Activated T-cell treated with anti-CD3 and anti-CD28 coated beads for 48 hours (primary cell): ENCODE measurements around the gene TNFAIP3.
A peak's percentile ranks its signal among the peaks of the same experiment; 100 is the strongest.

ENCODE experiments used
- DNase-seq: peaks from one replicate; pipeline ENCODE4 v3.0.0-alpha.2; 2020; ENCODE audit warnings: low read depth

Gene TNFAIP3

DNA sequence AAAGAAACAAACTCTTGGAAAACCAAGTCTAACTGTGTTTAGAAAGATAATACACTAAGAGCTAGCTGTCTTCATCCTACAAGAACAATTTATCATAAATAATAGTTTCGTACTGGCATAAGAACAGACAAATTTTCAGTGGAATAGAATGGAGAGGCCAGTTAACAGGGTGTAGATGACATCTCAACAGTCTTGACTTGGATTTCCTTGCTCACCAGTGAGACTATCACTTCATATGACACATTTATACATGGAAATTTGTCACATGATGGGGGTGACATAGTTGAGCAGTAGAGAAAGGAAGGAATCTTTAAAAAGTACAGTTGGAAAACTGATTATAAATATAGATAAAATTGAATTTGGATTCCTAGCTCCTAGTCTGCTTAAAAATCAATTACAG, 35.6 kb downstream of the TNFAIP3 start:
- DNase-seq: no peak

DNA sequence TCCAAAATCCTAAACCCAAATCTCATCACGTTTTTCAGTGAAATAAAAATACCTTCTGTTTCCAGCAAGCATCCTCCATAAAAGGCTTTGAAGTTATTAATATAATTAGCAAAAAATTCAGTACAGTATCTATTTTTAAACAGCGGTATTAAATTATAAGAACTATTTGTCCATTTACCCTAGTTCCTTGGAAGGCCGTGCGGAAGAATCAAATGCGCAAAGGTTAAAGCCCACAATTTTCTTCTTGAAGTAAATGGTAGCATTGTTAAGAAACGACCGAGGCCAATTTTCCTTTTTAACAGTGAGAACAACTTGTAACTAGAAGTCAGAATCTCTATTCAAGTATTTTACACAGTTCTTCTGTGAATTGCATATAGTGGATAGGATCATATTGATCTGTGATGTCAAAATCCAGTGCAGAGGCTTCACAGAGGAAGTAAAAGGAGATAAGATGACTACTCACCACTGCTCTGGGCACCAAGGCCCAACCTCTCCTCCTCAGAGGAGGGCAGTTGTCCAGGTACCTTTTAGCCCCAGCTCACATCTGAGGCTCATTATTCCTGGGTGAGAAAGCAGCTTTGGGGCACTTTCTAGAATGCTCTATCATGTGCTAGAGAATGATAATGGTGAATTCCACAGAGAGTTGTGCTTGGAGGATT, 36.3 kb downstream of the TNFAIP3 start:
- no peak for DNase-seq

DNA sequence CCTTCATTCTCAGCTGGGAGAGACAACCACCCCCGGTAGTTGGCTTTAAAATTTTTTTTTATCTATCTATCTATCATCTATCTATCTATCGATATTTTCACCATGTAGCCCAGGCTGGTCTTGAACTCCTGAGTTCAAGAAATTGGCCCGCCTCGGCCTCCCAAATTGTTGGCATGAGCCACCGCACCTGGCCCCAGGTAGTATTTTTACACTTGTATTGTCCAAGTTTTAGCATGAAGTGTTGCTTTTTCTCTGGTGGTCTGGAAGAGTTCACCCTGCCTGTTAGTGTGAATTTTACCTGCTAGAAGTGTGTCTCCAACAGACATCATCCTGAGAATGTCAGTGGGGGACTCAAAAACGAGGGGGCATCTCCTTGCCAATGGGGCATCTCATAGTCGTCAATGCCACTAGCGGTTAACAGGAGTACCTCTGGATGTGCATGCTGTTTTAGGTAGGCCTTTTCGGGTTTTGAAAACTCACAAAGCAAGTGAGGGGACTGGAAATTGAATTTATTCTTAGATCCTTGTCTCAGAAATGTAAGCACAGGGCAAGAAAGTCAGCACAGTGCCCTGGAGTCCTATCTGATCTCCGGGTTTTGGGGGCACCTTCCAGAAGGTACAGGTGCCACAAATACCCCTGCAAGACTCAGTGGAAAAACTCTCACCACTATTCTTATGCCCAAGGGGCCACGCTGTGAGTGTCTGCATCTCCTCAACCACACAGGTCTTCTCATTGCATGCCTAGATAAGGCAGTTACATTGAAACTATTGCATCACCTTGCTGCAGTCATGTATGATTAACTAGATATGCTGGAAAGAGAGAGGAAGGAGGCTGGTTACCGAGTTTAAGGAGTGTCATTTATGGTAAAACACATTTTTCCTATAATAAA, 37.1 kb downstream of the TNFAIP3 start:
- peak; percentile 46 for DNase-seq

DNA sequence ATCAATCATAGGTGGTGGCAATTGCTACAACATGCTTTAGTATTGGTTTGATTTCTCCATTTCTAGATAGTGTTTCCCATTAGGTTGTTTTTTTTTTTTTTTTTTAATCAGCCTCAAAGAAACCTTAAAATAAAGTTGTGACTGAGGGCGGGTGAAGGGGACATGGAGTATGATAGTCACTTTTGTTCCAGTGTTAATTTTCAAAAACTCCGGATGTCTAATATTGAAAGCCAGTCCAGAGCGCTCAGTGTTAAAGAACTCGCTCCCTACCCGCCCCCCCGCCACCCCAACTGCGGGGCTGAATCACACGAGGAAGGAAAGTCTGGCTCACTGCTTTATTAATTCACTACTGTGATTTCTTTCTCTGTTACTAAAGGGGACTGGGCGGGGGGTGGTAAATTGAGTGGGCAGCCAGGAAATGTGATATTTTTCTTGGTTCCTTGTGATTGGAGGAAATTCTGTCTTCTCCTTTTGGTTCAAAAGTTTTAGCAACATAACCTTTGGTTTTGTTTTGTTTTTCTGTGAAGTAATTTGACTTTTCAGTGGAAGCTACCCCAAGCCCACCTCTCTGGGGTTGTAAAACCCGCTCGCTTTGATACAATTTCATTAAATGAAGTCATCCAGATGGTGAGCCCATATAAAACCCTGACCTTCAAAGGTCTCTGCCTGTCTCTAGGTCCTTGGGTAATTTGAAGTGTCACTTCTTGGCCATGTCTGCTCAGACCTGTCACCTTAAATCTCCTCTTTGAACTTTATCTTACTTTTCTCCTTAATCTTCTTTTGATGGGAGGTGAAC, 38.0 kb downstream of the TNFAIP3 start:
- DNase-seq: peak; percentile 80

DNA sequence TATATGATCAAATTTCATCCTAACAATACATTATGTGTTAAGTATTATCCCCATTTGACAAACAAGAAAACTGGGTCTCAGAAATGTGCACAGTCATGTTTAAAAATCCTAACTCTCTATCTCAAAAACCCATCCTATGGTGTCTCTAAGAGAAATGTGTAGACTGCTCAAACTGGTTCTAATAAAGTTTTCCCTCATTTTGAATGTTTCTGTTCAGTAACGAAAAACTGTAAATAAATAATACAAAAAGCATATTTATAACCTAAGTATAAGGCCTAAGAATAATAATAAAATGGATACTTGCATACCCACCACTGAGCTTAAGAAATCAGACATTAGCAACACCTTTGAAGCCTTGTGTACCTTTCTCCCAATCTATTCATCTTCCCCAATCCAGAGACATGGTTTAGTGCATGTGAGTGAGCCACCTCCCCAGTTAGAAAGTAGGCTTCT, 39.0 kb downstream of the TNFAIP3 start:
- DNase-seq: no peak

DNA sequence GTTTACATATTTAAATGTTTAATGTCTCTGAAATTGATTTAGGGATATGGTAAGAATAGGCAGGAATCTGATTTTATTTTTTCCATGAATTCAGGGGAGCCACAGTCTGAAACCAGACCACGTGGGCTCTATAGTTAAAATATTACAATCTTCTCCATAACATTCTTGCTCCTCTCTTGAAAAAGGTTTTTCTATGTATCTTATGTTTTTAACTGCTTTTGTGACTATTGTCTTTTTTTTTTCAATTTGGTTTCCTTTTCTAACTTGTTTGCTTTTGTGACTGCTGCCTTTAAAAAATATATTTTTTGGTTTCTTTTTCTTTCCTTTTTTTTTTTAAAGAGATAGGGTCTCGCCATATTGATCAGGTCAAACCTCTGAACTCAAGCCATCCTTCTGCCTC, 40.1 kb downstream of the TNFAIP3 start:
- no peak for DNase-seq

DNA sequence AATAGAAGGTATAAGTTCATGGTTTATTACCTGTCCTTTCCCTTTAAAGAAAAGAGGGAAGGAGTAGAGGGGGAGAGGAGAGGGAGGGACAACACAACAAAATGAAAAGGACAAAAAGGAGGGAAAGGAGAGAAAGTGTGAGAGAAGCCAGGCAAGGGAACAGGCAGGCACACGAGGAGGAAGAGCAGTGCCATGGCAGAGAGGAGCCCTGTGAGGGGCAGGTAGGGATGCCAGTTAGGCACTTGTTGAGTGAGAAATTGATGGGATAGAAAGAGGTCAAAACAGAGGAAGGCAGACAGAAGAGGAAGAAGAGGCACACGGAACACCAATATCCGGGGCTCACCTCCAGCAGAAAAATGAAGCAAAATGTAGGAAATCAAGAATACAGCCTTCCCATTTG, 42.5 kb downstream of the TNFAIP3 start:
- DNase-seq: no peak

DNA sequence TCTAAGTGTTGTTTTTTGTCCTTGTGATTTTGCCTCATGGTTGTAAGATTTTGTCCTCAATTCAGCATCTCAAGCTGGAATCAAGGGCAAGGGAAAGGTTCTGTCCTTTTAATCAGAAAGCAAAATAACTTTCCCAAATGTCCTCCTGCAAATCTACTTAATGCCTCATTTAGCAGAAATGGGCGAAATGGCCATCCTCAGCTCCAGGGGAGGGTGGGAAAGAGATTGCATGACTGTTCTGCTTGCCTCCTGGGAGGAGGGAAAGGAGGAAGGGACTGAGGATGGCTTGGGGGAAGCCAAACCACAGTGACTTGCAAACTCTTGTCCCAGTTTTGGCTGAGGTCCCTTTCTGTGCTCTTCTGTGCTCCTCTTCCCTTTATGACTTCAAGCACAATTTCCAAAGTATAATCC, 43.4 kb downstream of the TNFAIP3 start:
- DNase-seq: no peak

DNA sequence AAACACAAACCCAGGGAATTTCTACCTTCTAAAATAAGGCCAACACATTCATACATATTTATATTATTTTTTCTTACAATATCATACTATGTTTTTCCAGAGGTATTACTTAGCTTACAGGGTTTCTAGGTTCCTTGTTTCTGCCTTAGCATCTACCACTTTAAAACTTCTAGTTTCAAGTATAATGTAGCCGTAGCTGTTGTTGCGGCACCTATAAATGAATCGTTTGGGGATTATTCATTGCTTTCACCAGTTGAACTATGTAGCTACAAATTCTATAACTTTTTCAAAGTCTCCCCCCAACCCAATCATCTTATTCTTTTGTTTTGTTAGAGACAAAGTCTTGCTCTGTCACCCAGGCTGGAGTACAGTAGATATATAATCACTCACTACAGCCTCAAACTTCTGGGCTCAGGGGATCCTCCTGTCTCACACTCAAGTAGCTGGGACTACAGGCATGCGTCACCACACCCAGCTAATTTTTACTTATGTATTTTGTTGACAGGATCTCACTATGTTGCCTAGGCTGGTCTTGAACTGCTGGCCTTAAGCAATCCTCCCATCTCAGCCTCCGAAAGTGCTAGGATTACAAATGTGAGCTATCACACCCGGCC, 43.9 kb downstream of the TNFAIP3 start:
- no peak for DNase-seq

DNA sequence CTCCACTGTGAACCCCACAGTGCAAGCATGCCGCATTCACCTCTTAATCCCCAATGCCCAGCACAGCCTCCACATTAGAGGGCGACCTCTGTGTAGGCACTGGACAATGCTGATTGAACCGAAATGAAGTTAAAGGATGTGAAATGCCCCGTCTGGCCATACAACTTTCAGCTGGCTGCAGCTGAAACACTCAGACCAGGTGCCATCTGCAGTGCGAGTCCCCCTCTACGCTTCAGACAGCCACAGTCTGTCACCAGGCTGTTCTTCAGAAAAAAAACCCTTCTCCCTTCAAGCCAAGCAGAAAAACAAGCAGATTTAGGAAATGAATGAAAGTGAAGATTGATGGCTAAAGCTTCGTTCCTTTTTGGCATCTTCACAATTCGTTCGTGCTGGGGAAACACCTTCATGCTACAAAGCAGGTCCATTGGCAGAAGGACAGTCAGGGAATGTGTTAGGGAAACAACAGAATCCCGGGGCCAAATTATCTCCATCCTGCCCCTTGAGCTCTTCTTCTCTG, 44.7 kb downstream of the TNFAIP3 start:
- DNase-seq: no peak

DNA sequence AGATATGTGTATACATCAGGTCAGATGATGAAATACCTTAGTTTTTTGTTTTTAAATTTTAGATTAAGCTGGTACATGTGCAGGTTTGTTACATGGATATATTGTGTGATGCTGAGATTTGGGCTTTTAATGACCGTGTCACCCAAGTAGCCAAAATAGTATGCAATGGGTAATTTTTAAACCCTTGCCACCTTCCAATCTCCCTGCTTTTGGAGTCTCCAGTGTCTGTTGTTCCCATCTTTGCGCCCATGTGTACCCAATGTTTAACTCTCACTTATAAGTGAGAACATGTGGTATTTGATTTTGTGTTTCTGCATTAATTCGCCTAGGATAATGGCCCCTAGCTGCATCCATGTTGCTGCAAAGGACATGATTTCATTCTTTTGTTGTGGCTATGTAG, 45.8 kb downstream of the TNFAIP3 start:
- no peak for DNase-seq

DNA sequence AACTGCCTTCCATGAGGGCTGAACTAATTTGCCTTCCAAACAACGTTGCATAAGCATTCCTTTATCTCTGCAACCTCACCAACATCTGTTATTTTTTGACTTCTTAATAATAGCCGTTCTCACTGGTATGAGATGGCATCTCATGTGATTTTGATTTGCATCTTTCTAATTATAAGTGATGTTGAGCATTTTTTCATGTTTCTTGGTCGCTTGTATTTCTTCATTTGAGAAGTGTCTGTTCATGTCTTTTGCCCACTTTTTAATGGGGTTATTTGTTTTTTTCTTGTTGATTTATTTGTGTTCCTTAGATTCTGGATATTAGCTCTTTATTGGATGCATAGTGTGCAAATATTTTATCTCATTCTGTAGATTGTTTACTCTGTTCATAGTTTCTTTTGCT, 46.4 kb downstream of the TNFAIP3 start:
- no peak for DNase-seq

DNA sequence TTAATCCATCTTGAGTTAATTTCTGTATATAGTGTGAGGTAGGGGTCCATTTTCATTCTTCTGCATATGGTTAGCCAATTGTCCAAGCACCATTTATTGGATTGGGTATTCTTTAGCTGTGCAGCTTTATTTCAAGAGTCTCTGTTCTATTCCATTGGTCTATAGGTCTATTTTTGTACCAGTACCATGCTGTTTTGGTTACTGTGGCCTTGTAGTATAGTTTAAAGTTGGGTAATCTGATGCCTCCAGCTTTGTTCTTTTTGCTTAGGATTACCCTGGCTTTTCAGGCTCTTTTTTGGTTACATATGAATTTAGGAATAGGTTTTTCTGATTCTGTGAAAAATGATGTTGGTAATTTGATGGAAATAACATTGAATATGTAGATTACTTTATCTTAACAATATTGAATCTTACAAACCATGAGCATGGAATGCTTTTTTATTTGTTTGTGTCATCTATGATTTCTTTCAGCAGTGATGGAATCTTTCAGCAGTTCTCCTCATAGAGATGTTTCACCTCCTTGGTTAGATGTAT, 47.0 kb downstream of the TNFAIP3 start:
- DNase-seq: no peak

DNA sequence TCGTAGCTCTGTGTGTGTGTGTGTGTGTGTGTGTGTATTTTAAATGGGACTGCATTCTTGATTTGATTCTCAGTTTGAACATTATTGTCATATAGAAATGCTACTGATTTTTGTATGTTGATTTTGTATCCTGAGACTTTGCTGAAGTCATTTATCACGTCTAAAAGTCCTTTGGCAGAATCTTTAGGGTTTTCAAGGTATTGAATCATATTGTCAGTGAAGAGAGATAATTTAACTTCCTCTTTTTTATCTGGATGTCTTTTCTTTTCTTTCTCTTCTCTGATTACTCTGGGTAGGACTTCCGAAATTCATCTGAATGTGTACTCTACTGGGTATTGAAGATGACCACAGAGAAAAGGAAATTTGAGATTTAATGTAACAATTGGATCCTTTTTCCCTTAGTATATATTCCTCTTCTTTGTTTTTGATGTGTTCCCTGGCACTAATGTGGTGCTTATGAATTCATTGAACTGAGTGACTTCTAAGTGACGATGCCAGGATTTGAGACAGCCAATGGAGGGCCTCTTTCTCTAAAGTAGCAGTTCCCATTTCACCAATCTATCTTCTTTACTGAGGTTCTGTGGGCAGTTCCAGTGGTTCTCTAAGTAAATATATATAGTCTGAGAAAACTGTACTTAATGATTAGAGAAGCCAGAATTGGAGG, 47.6 kb downstream of the TNFAIP3 start:
- no peak for DNase-seq

DNA sequence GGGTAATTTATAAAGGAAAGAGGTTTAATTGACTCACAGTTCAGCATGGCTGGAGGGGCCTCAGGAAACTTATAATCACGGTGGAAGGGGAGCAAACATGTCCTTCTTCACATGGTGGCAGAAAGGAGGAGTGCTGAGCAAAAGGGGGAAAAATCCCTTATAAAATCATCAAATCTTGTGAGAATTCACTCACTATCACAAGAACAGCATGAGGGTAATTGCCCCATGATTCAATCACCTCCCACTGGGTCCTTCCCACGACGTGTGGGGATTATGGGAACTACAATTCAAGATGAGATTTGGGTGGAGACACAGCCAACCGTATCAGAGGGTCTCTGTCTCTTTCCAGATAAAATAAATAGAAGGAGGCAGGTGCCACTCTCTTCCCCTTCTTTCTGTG, 48.7 kb downstream of the TNFAIP3 start:
- no peak for DNase-seq

DNA sequence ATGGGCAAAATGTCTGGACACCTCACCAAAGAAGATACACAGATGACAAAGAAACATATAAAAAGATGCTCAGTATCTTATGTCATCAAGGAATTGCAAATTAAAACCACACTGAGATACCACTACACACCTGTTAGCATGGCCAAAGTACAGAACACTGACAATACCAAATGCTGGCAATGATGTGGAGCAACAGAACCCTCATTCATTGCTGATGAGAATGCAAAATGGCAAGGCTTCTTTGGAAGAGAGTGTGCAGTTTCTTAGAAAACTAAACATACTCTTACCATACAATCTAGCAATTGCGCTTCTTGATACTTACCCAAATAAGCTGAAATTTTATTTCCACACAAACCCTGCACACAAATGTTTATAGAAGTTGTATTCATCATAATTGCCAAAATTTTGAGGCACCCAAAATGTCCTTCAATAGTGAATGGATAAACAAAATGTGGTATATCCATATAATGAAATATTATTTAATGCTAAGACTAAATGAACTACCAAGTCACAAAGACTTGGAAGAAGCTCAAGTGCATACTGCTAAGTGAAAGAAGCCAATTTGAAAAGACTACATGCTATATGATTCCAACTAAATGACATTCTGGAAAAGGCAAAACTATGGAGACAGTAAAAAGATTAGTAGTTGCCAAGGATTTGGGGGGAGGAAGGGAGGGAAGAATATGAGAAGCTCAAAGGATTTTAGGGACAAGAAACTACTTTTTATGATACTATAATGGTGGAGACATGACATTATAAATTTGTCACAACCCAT, 50.7 kb downstream of the TNFAIP3 start:
- no peak for DNase-seq

DNA sequence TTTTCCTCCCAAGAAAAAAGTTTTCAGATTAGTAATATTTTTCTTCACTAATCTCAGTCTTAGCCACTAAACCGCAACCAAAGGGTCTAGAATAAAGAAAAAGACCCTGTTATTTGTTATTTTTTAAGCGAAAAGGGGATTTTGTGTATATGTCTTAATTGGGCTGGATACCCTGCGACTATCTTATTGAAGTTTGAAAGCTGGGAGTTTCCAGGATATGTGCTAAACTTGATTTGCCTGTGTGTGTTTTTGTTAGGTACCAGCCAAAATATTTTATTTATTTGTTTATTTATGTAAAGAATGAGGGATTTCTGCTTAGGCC, 52.4 kb downstream of the TNFAIP3 start:
- DNase-seq: no peak

DNA sequence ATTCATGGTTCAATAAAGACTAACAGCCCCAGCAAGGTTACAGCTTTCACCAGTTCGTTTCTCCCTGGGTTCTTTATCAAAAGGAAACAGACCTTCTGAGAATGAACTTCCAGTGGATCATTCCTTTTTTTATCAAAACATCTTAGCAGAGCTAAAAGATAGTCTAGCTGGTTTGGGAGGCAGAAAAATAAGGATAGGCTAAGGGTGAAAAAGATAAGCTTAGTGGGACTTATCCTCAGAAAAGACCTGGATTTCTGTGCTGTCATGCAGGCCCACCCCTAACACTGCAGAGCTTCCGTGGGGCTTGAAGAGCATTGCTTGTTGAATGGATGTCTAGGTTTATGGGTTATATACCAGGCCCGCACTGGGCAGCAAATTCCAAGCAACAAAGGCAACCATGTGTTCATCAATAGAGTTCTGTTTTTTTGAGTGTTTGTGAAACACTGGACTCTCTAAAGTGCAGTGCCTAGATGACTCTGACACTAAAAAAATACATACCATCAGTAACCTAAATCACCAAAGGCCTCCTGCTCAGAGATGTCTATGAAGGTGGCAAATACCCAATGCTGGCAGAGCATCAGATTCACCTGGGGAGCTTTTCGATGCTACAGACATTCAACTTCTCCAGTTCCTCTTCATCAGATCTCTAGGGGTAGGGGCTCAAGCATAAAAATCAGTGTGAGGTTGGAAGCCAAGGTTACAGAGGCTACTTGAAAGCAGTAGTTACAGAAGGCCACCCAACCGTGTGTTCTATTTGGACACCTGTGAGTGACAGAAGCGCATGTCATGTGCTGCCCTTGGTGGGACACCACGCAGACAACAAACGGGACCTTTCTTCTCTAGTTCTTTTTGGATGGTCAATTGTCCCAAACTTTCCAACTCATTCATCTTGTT, 53.0 kb downstream of the TNFAIP3 start:
- no peak for DNase-seq

DNA sequence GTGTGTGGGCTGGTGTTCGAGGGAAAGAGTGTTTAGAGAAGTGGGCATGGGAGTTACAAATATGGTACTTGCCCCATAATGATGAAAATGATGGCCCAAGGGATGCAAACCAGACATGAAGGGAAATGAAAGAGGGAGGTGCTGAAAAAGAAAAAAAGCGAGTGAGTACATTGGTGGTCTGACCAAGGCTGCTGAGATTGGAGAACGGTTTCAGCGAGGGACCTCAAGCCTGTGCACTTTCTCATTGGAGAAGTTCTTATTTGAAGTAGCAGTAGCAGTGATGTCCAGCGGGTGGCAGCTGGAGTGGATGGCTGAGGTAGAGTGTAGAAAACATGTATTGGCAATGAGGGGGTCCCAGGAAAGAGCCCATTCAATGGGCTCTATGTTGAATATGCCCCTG, 54.8 kb downstream of the TNFAIP3 start:
- DNase-seq: no peak
